ENCODE results near the gene TSHZ2.

Gene TSHZ2

GRCh38 chr20:53141201-53142050, 169.3 kb downstream of the TSHZ2 start:
- TF ChIP-seq TAF1 (IDR thresholded peaks at IDR 0.05; ENCODE audit: borderline replicate concordance, insufficient read depth, low read length) (no peak), SIN3A (IDR thresholded peaks at IDR 0.05; ENCODE audit: borderline replicate concordance, insufficient read depth, low read length) (no peak), REST (IDR thresholded peaks at IDR 0.05; ENCODE audit: insufficient read depth in 1 of 2, low read depth in 2 of 2, low read length in 2 of 2) (no peak), FOXP2 (optimal IDR thresholded peaks at IDR 0.05; ENCODE audit: borderline replicate concordance, extremely low read depth, extremely low read length, insufficient read depth) (no peak), POLR2AphosphoS5 (IDR thresholded peaks at IDR 0.05; ENCODE audit: low read depth, low read length) (no peak)

- TF ChIP-seq FOXP2 (optimal IDR thresholded peaks at IDR 0.05; ENCODE audit: borderline replicate concordance, extremely low read depth, extremely low read length, insufficient read depth): no peak
- no peak for TF ChIP-seq TAF1 (IDR thresholded peaks at IDR 0.05; ENCODE audit: borderline replicate concordance, insufficient read depth, low read length)
- TF ChIP-seq REST (IDR thresholded peaks at IDR 0.05; ENCODE audit: insufficient read depth in 1 of 2, low read depth in 2 of 2, low read length in 2 of 2): no peak
- TF ChIP-seq SIN3A (IDR thresholded peaks at IDR 0.05; ENCODE audit: borderline replicate concordance, insufficient read depth, low read length): no peak
- TF ChIP-seq POLR2AphosphoS5 (IDR thresholded peaks at IDR 0.05; ENCODE audit: low read depth, low read length): no peak
Observed at GRCh38 chr20:53142225-53143127, 170.3 kb downstream of the TSHZ2 start.

- no peak for TF ChIP-seq SIN3A (IDR thresholded peaks at IDR 0.05; ENCODE audit: borderline replicate concordance, insufficient read depth, low read length)
- TF ChIP-seq TAF1 (IDR thresholded peaks at IDR 0.05; ENCODE audit: borderline replicate concordance, insufficient read depth, low read length): no peak
- TF ChIP-seq POLR2AphosphoS5 (IDR thresholded peaks at IDR 0.05; ENCODE audit: low read depth, low read length): no peak
- TF ChIP-seq FOXP2 (optimal IDR thresholded peaks at IDR 0.05; ENCODE audit: borderline replicate concordance, extremely low read depth, extremely low read length, insufficient read depth): no peak
- TF ChIP-seq REST (IDR thresholded peaks at IDR 0.05; ENCODE audit: insufficient read depth in 1 of 2, low read depth in 2 of 2, low read length in 2 of 2): no peak
Observed at GRCh38 chr20:53146201-53146891, 174.2 kb downstream of the TSHZ2 start.

GRCh38 chr20:53148771-53149147, 176.6 kb downstream of the TSHZ2 start:
- TF ChIP-seq POLR2AphosphoS5 (IDR thresholded peaks at IDR 0.05; ENCODE audit: low read depth, low read length) (no peak), REST (IDR thresholded peaks at IDR 0.05; ENCODE audit: insufficient read depth in 1 of 2, low read depth in 2 of 2, low read length in 2 of 2) (no peak), FOXP2 (optimal IDR thresholded peaks at IDR 0.05; ENCODE audit: borderline replicate concordance, extremely low read depth, extremely low read length, insufficient read depth) (no peak), TAF1 (IDR thresholded peaks at IDR 0.05; ENCODE audit: borderline replicate concordance, insufficient read depth, low read length) (no peak), SIN3A (IDR thresholded peaks at IDR 0.05; ENCODE audit: borderline replicate concordance, insufficient read depth, low read length) (no peak)

Measured in PFSK-1 (cell line).